IMR-90 (cell line): Measurements from ENCODE around the gene ZNF280A. TPM values are rescaled to one million over a fixed set of nuclear protein-coding genes. Genes with fewer than 3 reads are reported as not detected.

Experiments used
- ATAC-seq: fragments of 200-7000 bp; cut with Tn5 transposase; 2 replicates; pipeline ENCODE4 v1.9.1; 2020; ENCODE audit warnings: low read depth, mild to moderate bottlenecking, moderate library complexity
- BruUV-seq: library from RNA; stranded (reverse); fragments of 400-500 nt; replicated peaks from 2 replicates; lab custom pipeline; 2021; lab: Mats Ljungman, UMichigan
- CTCF ChIA-PET: fragments of 300-600 bp; formaldehyde crosslinking; extraction: SDS; loops from one replicate; lab custom pipeline; 2021; ENCODE audit warnings: antibody characterized with exemption; lab: Yijun Ruan, JAX
- POLR2A ChIA-PET: fragments of 300-600 bp; sonication (Branson Sonifier 250); formaldehyde crosslinking; loops from one replicate; lab custom pipeline; 2022; ENCODE audit warnings: antibody characterized with exemption; ENCODE audit not compliant: unreplicated experiment; lab: Charles Lee
- DNase-seq: peaks from one replicate; pipeline ENCODE4 v3.0.0; 2013
- H2AFZ ChIP-seq: replicated peaks from 2 replicates; pipeline ENCODE3; 2013; ENCODE audit warnings: low read length, mild to moderate bottlenecking; ENCODE audit not compliant: poor library complexity
- H2AK5ac ChIP-seq: 2 replicates; pipeline ENCODE4 v1.6.1; 2013; ENCODE audit warnings: low read depth, low read length, inconsistent platforms
- H2AK9ac ChIP-seq: replicated peaks from 2 replicates; pipeline ENCODE3; 2013; ENCODE audit warnings: mild to moderate bottlenecking, low read depth, low read length, moderate library complexity; ENCODE audit not compliant: poor library complexity
- H2BK120ac ChIP-seq: 2 replicates; pipeline ENCODE4 v1.6.1; 2013; ENCODE audit warnings: low read depth, low read length, inconsistent platforms
- H2BK15ac ChIP-seq: 3 replicates; pipeline ENCODE4 v1.6.1; 2013; ENCODE audit warnings: low read depth, low read length, inconsistent platforms
- H2BK20ac ChIP-seq: 2 replicates; pipeline ENCODE4 v1.6.1; 2013; ENCODE audit warnings: low read depth, mild to moderate bottlenecking, inconsistent platforms, low read length, moderate library complexity
- H2BK5ac ChIP-seq: 2 replicates; pipeline ENCODE4 v1.6.1; 2013; ENCODE audit warnings: mild to moderate bottlenecking, low read depth, low read length, inconsistent platforms; ENCODE audit not compliant: poor library complexity, severe bottlenecking
- H3K14ac ChIP-seq: replicated peaks from 2 replicates; pipeline ENCODE4 v1.6.1; 2013; ENCODE audit warnings: low read depth, low read length, inconsistent platforms
- H3K18ac ChIP-seq: 2 replicates; pipeline ENCODE4 v1.6.1; 2013; ENCODE audit warnings: low read depth, low read length, control low read depth
- H3K23ac ChIP-seq: 2 replicates; pipeline ENCODE4 v1.6.1; 2013; ENCODE audit warnings: low read depth, low read length, inconsistent platforms
- H3K27ac ChIP-seq: 2 replicates; pipeline ENCODE4 v1.5.1; 2013; ENCODE audit warnings: mild to moderate bottlenecking, control low read depth, low read length; ENCODE audit not compliant: insufficient read depth
- H3K27me3 ChIP-seq: 2 replicates; pipeline ENCODE4 v1.6.1; 2013; ENCODE audit warnings: low read length; ENCODE audit not compliant: control insufficient read depth, insufficient read depth
- H3K36me3 ChIP-seq: 2 replicates; pipeline ENCODE4 v1.6.1; 2013; ENCODE audit warnings: low read length, mixed read lengths; ENCODE audit not compliant: control insufficient read depth, insufficient read depth
- H3K4ac ChIP-seq: 2 replicates; pipeline ENCODE4 v1.6.1; 2013; ENCODE audit warnings: low read depth, low read length, inconsistent platforms
- H3K4me1 ChIP-seq: 2 replicates; pipeline ENCODE4 v1.6.1; 2013; ENCODE audit warnings: low read length, mixed read lengths; ENCODE audit not compliant: control insufficient read depth, insufficient read depth
- H3K4me2 ChIP-seq: 2 replicates; pipeline ENCODE4 v1.6.1; 2013; ENCODE audit warnings: low read depth, mild to moderate bottlenecking, control low read depth, low read length, moderate library complexity
- H3K4me3 ChIP-seq: 2 replicates; pipeline ENCODE4 v1.5.1; 2013; ENCODE audit warnings: low read depth, mild to moderate bottlenecking, control low read depth, low read length, moderate library complexity; ENCODE audit not compliant: insufficient read depth
- H3K56ac ChIP-seq: 2 replicates; pipeline ENCODE4 v1.6.1; 2013; ENCODE audit warnings: low read length, inconsistent platforms; ENCODE audit not compliant: insufficient read depth; ENCODE audit errors: extremely low read depth
- H3K79me1 ChIP-seq, 2 experiments: 2 replicates each; pipeline ENCODE4 v1.6.1; 2013; ENCODE audit warnings: low read length in 2 of 2, inconsistent platforms in 1 of 2, low read depth in 1 of 2
- H3K9ac ChIP-seq: 2 replicates; pipeline ENCODE4 v1.6.1; 2013; ENCODE audit warnings: low read depth, low read length, control low read depth
- H3K9me1 ChIP-seq: 2 replicates; pipeline ENCODE4 v1.6.1; 2013; ENCODE audit warnings: low read length, inconsistent platforms; ENCODE audit not compliant: insufficient read depth
- H3K9me3 ChIP-seq: 2 replicates; pipeline ENCODE4 v1.6.1; 2013; ENCODE audit warnings: low read length; ENCODE audit not compliant: control insufficient read depth, insufficient read depth
- H4K20me1 ChIP-seq: 2 replicates; pipeline ENCODE4 v1.6.1; 2013; ENCODE audit warnings: low read length, inconsistent platforms; ENCODE audit not compliant: insufficient read depth
- H4K5ac ChIP-seq: 2 replicates; pipeline ENCODE4 v1.6.1; 2013; ENCODE audit warnings: mild to moderate bottlenecking, low read depth, low read length, control low read depth
- H4K8ac ChIP-seq, 2 experiments: 2 replicates each; pipeline ENCODE4 v1.6.1; 2013; ENCODE audit warnings: low read depth in 2 of 2, low read length in 2 of 2, control low read depth in 1 of 2, inconsistent platforms in 1 of 2
- H4K91ac ChIP-seq: 2 replicates; pipeline ENCODE4 v1.6.1; 2013; ENCODE audit warnings: low read depth, low read length, inconsistent platforms; ENCODE audit not compliant: insufficient read depth
- BHLHE40 ChIP-seq: fragments of 150-350 bp; IDR thresholded peaks from 2 replicates; pipeline ENCODE4 v1.6.1; 2016; ENCODE audit warnings: mild to moderate bottlenecking, low read depth, low read length
- CHD1 ChIP-seq: IDR thresholded peaks from 2 replicates; pipeline ENCODE4 v1.6.1; 2012; ENCODE audit warnings: low read depth, low read length, improper control_type of control experiment
- FOS ChIP-seq: fragments of 150-350 bp; IDR thresholded peaks from 2 replicates; pipeline ENCODE4 v1.6.1; 2016; ENCODE audit warnings: low read depth, low read length
- MAFK ChIP-seq: IDR thresholded peaks from 2 replicates; pipeline ENCODE4 v1.6.1; 2012; ENCODE audit warnings: low read depth, low read length, improper control_type of control experiment
- NFE2L2 ChIP-seq: fragments of 150-350 bp; IDR thresholded peaks from 2 replicates; pipeline ENCODE4 v1.6.1; 2016; ENCODE audit warnings: low read depth, mild to moderate bottlenecking, low read length
- RAD21 ChIP-seq: IDR thresholded peaks from 2 replicates; pipeline ENCODE4 v1.6.1; 2012; ENCODE audit warnings: low read length, improper control_type of control experiment
- USF2 ChIP-seq: fragments of 150-350 bp; IDR thresholded peaks from 2 replicates; pipeline ENCODE4 v1.6.1; 2017; ENCODE audit warnings: mild to moderate bottlenecking, antibody characterized with exemption, low read length, low read depth
- WGBS, 2 experiments: methylation state at CpG; one replicate each; pipeline versions ENCODE4 v1.1.5 to v1.1.7; 2013; ENCODE audit warnings: missing lambda C conversion rate in 2 of 2; ENCODE audit not compliant: insufficient read length in 1 of 2; ENCODE audit errors: extremely low coverage in 2 of 2; 5-methylcytosine and 5-hydroxymethylcytosine counted together
- dilution Hi-C: fragments of 300-500 bp; cut with HindIII; formaldehyde crosslinking; loops from one replicate; pipeline ENCODE4 v1.14.3; 2018; ENCODE audit warnings: low sequenced_read_pairs; ENCODE audit not compliant: unreplicated experiment
- in situ Hi-C: fragments of 300-500 bp; cut with MboI; formaldehyde crosslinking; loops from 3 replicates; pipeline ENCODE4 v1.14.3; 2019; ENCODE audit warnings: low sequenced_read_pairs, inconsistent platforms, mixed read lengths
- intact Hi-C: fragments of 100-400 bp; cut with micrococcal nuclease; formaldehyde crosslinking; loops from 2 replicates; pipeline ENCODE4 v1.10.0; 2022
- polyA plus RNA-seq, 3 experiments: library from polyadenylated mRNA; depleted of rRNA; stranded (reverse); fragments of >200 nt; gene quantifications; 2 replicates each; pipeline ENCODE4 v1.2.3, GENCODE V29; 2012; ENCODE audit warnings: low replicate concordance in 1 of 3
- total RNA-seq: library from RNA; depleted of rRNA; stranded (reverse); fragments of >200 nt; gene quantifications from 2 replicates; pipeline ENCODE4 v1.2.3, GENCODE V29; 2012

Gene ZNF280A
- total and polyA plus RNA-seq, 2 of the 4 experiments (the other 2 are of a cell fraction), result not detected

- ChIA-PET POLR2A (no interaction called here), CTCF (no interaction called here)
Observed at GRCh38 chr22:22485524-22485923, 34.5 kb downstream of the ZNF280A start.

More at GRCh38 chr22:22485524-22485923, 34.5 kb downstream of the ZNF280A start:
- Histone ChIP-seq H2BK5ac (no peak overlapping the region), H4K5ac (no peak overlapping the region), H4K91ac (no peak overlapping the region), H3K4me1 (no peaks in the 10 kb centered on the region), H3K9me1 (no peaks in the 10 kb centered on the region), H2BK15ac (no peak overlapping the region), H4K8ac (no peak overlapping the region), H3K18ac (no peak overlapping the region), H2BK120ac (no peak overlapping the region), H3K4me3 (no peak overlapping the region), H3K27ac (no peak overlapping the region), H3K36me3 (no peaks in the 10 kb centered on the region), H3K27me3 (no peaks in the 10 kb centered on the region), H4K20me1 (no peaks in the 10 kb centered on the region), H3K4ac (no peak overlapping the region), H2AFZ (no peak overlapping the region), H3K4me2 (no peak overlapping the region), H3K14ac (no peak overlapping the region), H2AK5ac (no peak overlapping the region), H2BK20ac (no peak overlapping the region), H3K56ac (no peak overlapping the region), H3K79me1 (no peaks in the 10 kb centered on the region), H2AK9ac (no peak overlapping the region), H3K23ac (no peak overlapping the region), H3K9ac (no peak overlapping the region), H3K9me3 (no peaks in the 10 kb centered on the region)
- TF ChIP-seq RAD21, result no peak
- no peak for TF ChIP-seq BHLHE40
- no peak for TF ChIP-seq USF2
- TF ChIP-seq FOS, result no peak
- TF ChIP-seq NFE2L2, result no peak
- TF ChIP-seq CHD1, result no peak
- TF ChIP-seq MAFK, result no peak
- DNase-seq (no peak), ATAC-seq (no peak)
- in situ Hi-C loops (no loop called here), dilution Hi-C loops (no loop called here), intact Hi-C loops (no loop called here)
- WGBS, 2 experiments, result no CpG with 5 or more reads among the region's 3 CpGs
- no TSS peak for BruUV-seq
